HG03558 (cell line): Measurements from ENCODE around the gene BLM.

ENCODE experiments used
- ATAC-seq: cut with Tn5 transposase; IDR thresholded peaks from one replicate; pipeline ENCODE4 v1.9.1; 2021; ENCODE audit warnings: moderate number of reproducible peaks; ENCODE audit not compliant: unreplicated experiment; ENCODE audit errors: extremely low read depth

The BLM gene

GRCh38 chr15:90774731-90775514 lies 57.8 kb downstream of the BLM start:
- no peak for ATAC-seq

- no peak for ATAC-seq
Measured at GRCh38 chr15:90780916-90781315, 63.8 kb downstream of the BLM start.

GRCh38 chr15:90782442-90782841 lies 65.3 kb downstream of the BLM start:
- ATAC-seq, result no peak

- ATAC-seq, result no peak
Measured at GRCh38 chr15:90787881-90788280, 70.7 kb downstream of the BLM start.

GRCh38 chr15:90789462-90789861 lies 72.3 kb downstream of the BLM start:
- no peak for ATAC-seq

- ATAC-seq, result no peak
Measured at GRCh38 chr15:90790057-90790456, 72.9 kb downstream of the BLM start.

- ATAC-seq, result no peak
Measured at GRCh38 chr15:90790561-90790960, 73.4 kb downstream of the BLM start.

GRCh38 chr15:90794538-90794937 lies 77.4 kb downstream of the BLM start:
- ATAC-seq, result no peak

GRCh38 chr15:90799639-90800170 lies 82.6 kb downstream of the BLM start:
- no peak for ATAC-seq

GRCh38 chr15:90801803-90802202 lies 84.7 kb downstream of the BLM start:
- ATAC-seq, result no peak

- ATAC-seq, result no peak
Measured at GRCh38 chr15:90807074-90807785, 90.1 kb downstream of the BLM start.

- ATAC-seq, result no peak
Measured at GRCh38 chr15:90807786-90808086, 90.6 kb downstream of the BLM start.

GRCh38 chr15:90808517-90809235 lies 91.5 kb downstream of the BLM start:
- no peak for ATAC-seq

- ATAC-seq, result no peak
Measured at GRCh38 chr15:90809536-90809935, 92.4 kb downstream of the BLM start.

- no peak for ATAC-seq
Measured at GRCh38 chr15:90810354-90810753, 93.2 kb downstream of the BLM start.

- ATAC-seq, result no peak
Measured at GRCh38 chr15:90812171-90812957, 95.2 kb downstream of the BLM start.

GRCh38 chr15:90812958-90813265 lies 95.8 kb downstream of the BLM start:
- no peak for ATAC-seq

- no peak for ATAC-seq
Measured at GRCh38 chr15:90813796-90814190, 96.6 kb downstream of the BLM start.

GRCh38 chr15:90814191-90814821 lies 97.2 kb downstream of the BLM start:
- no peak for ATAC-seq
